Erythroblast (primary cell): ENCODE results near the gene ELANE.
"Not testable (repeated sequence)": the region's sequence is repeated elsewhere in the genome, so short reads cannot be mapped to it uniquely, and the experiment has no call there.

ENCODE experiments used
- DNase-seq, 2 experiments: peaks; one replicate each; lab custom pipeline; 2025; lab: John Stamatoyannopoulos, UW
- GATA1 ChIP-seq: IDR thresholded peaks from 2 replicates; pipeline ENCODE4 v1.6.1; 2011; ENCODE audit warnings: low read depth, mild to moderate bottlenecking, control low read depth, low read length, moderate library complexity
- POLR2A ChIP-seq: IDR thresholded peaks from 2 replicates; pipeline ENCODE4 v1.6.1; 2011; ENCODE audit warnings: mild to moderate bottlenecking, low read length

The ELANE gene

DNA sequence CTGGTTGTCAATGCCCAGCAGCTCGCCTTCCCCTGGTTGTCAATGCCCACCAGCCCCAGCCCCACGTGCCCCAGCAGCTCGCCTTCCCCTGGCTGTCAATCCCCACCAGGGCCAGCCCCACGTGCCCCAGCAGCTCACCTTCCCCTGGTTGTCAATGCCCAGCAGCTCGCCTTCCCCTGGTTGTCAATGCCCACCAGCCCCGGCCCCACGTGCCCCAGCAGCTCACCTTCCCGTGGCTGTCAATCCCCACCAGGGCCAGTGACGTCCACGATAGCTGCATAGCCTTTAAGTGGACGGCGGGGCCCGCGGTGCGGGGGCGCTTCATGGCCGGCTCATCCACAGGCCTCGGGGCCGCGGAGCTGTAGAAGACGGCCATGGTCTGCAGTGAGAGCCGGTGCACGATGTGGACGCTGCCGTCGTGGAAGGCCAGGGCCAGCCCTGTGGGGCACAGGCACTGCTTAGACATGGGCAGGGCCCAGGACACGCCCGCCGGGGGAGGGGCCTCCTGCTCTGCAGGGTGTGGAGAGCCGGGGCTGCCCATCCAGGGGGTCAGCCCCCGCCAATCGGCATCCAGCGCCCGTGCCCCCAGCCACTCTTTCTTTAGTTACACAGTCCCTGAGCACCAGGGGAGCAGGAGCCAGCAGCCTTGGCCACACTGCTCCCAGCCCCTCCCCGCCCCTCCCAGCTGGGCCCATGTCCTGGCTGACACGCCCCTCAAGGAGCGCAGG is 27.8 kb downstream of the ELANE start:
- TF ChIP-seq POLR2A (no peak), GATA1 (no peak)

DNA sequence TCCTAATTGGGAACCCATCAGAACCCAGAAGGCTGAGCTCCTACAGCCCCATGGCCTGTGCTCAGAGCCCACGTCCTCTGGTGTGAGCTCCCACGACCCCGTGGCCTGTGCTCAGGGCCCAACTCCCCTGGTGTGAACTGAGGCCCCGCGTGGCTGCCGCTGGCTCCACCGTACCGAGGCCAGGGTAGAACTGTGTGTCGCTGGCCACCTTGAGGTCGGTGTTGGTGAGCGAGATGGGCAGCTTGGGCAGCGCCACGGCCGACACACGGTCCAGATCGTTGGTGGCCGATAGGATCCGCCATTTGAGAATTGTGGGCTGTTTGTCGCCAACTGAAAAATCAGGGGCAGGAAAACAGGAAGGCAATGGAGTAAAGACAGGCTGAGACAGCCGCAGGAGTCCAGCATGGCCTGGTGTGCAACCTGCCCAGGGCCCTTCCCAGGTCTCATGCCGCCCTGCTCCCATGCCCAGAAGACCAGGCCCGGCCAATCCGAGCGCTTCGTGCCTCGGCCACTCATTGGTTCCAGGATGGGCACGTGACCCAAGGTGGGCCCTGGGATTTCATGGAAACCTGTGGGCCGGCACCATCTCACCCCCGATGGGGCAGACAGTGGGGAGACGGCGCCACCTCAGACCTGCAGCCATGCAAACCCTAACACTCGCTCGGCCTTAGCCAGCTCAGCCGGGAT is 29.4 kb downstream of the ELANE start:
- TF ChIP-seq GATA1: no peak
- DNase-seq: no peak

More for the DNA sequence above, 27.8 kb downstream of the ELANE start:
- no peak for DNase-seq

DNA sequence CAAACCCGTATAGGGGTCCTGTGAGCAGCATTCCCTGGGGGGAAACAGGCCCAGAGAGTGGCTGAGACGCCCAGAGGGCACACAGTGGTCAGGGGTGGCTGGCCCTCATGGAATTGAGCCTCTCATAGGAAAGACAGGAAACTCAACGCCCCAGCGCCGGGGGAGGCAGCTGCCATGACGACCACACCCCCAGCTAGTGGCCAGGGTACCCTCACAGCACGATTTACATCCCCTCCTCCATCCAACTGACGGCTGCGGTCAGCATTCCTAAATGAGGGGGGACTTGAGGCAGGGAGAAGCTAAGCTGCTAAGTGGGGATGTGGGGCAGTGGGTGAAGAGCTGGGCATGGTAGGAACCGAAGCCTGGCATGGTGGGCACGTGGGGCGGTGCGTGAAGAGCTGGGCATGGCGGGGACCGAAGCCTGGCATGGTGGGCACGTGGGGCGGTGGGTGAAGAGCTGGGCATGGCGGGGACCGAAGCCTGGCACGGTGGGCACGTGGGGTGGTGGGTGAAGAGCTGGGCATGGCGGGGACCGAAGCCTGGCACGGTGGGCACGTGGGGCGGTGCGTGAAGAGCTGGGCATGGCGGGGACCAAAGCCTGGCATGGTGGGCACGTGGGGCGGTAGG is 30.9 kb downstream of the ELANE start:
- no peak for DNase-seq
- TF ChIP-seq POLR2A: no peak
- TF ChIP-seq GATA1: no peak

DNA sequence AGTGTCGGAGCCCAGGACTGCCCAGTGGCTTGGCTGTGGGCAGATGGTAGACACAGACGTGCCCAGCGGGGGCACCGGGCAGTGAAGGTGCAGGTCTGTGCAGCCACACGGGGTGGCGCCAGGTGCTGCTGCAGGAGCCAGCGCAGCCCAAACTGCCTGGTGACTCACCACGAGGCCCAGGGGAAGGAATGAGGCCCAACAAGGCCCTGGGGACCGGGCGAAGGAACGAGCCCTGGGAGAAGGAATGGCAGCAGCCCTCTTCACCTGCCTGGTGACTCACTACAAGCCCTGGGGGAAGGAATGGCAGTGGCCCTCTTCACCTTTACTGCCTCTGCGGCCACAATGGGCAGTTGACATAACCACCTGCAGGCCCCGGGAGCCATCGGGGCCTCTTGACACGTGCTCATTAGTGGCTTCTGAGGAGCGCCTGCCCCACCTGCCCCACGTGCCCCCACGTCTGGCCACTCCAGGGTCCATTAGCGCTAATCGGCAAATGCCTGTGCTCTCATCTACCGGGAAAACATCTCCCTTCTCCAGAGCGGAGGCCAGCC is 31.6 kb downstream of the ELANE start:
- DNase-seq: peak in 1 of 2 experiments; percentile 38
- TF ChIP-seq POLR2A (no peak), GATA1 (no peak)

DNA sequence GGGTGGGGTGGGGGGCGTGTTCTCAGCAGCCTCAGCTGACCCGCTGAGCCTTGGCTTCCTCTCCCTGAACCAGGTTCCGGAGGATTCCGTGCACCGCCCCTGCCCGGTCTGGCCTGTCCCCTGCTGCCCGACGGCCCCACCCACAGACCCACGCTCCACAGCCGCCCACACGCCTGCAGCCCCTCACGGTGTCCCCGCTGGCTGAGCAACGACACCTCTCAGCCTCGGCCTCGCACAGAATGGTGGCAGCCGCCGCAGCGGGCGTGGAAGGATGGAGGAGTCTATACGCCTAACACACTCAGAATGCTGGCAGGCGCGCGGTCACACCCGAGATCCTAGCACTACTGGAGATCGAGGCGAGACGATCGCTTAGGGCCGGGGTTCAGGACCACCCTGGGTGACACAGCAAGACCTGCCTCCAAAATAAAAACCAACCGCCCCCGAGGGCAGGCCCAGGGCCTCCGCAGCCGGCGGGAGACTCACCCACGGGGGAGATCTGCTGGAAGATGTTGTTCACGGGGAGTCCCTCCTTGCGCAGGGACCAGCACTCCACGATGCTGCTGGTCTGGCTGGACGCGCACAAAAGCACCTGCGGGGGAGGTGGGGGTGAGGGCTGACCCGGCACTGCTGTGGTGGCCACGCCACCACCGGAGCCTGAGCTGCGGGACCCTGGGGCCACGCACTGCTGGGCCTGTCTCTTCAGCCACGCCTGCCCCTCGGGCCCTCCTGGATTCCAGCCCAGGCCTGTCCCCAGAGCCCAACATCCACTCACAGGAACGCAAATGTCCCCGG is 32.5 kb downstream of the ELANE start:
- DNase-seq: no peak
- no peak for TF ChIP-seq POLR2A
- TF ChIP-seq GATA1: no peak

DNA sequence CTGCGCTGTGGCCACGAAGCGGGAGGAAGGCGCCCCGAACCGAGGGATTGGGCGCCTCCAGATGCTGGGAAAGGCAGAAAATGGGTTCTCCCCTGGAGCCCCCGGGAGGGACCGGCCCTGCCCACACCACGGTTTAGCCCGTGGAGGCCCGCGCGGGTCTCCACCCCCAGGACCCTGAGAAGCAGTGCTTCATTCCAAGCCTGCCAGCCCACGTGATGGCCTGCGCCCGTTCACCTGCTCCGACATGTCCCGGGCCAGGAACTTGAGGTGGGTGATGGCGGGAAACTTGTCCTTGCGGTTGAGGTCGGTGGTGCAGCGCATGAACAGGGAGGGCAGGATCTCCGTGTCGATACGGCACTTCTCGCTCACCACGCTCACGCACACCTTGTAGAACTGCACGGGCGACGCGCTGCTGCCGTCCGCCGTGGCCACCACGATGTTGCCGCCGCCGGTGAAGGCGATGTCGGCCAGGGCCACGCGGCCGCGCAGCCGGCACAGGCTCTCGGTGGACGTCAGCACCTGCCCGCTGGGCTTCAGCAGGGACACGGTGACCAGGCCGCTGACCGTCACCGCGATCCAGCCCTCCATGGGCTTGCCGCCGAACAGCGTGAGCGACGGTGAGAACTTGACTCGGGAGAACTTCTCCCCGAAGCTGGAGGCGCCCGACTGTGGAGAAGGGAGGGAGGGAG is 33.6 kb downstream of the ELANE start:
- no peak for DNase-seq

DNA sequence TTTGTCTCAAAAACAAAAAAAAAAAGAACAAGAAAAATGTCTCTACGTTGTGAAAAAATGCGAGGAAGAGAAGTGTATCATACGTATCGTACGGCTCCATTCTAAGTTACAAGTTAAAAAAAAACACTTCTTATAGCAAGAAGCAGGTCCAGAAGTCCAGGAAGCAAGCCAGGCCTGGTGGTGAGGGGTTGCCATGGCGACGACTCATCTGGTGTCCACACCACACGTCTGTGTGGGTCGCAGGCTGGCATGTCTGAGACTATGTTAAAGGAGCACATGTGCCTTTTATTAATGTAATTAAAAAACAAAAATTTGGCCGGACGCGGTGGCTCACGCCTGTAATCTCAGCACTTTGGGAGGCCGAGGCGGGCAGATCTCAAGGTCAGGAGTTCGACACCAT is 35.0 kb downstream of the ELANE start:
- DNase-seq: no peak
- TF ChIP-seq POLR2A (no peak), GATA1 (no peak)

More for the DNA sequence above, 33.6 kb downstream of the ELANE start:
- TF ChIP-seq GATA1: no peak
- no peak for TF ChIP-seq POLR2A

DNA sequence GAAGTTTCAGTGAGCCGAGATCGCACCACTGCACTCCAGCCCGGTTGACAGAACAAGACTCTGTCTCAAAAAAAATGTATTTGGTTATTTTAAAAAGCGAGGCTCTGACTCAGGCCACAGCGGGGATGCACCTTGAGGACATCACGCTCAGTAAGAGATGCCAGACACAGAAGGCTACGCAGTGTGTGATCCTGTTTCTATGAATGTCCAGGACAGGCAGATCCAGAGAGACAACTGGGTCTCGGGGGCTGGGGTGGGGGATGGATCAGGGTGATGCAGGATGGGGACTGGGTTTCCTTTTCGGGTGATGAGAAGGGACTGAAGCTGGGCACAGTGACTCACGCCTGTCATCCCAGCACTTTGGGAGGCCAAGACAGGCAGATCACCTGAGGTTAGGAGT is 35.5 kb downstream of the ELANE start:
- no peak for DNase-seq
- no peak for TF ChIP-seq GATA1
- TF ChIP-seq POLR2A: no peak

DNA sequence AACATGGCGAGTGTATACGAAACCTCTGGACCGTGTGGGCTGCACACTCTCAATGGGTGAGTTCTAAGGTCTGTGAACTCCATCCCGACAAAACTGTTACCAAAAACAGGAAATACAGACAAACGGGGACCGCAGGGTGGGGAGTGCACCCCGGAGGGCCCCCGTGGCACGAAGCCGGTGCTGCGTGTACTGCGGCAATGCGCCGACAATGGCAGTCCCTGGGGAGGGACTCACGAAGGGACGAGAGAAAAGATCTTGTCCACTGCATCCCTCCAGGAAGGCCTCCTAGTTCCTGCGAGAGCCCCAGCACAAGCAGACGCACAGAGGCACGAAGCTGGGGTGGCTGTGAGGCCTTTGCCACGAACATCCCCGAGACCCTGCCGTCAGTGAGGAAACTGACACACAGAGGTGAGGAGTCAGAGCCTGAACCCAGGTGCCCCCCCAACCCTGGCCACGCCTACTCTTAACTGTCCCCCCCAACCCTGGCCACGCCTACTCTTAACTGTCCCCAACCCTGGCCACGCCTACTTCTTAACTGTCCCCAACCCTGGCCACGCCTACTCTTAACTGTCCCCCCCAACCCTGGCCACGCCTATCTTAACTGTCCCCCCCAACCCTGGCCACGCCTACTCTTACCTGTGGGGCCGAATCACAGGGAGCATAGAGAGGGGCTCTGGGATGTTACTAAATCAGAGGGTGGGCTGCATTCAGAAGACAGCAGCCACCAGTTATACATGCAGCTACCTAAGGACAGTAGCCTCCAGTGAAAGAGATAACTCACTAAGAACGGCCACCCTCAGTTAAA is 36.7 kb downstream of the ELANE start:
- DNase-seq: peak; percentile 63 to 64
- TF ChIP-seq POLR2A (no peak), GATA1 (no peak)

DNA sequence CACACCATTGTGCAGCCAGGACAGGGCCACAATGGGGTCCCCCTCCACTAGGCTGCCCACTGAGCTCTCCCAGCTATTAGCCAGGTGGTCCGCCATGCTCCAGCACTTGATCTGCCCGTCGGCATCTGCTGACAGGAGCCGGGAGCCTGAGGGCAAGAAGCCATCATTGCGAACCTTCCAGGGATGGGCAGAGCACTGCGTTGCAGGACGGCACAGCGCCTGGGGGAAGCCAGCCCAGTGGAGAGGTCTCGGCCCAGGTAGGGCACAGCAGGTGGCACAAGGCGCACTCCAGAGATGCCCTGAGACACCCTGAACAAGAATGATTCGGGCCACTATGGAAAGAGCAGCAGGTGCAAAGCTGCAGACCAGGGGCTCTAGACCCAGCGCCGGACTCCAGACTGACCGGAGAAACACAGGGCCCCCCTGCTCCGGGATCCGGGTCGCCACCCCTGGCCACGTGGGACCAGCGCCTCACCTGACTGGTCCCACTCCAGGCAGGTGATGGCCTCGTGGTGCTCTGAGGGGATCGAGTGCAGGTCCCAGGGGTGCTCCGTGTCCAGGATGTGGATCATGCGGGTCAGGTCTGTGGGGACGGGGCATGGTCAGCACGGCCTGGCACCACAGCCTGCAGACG is 37.7 kb downstream of the ELANE start:
- TF ChIP-seq GATA1 (no peak), POLR2A (no peak)
- DNase-seq: no peak

DNA sequence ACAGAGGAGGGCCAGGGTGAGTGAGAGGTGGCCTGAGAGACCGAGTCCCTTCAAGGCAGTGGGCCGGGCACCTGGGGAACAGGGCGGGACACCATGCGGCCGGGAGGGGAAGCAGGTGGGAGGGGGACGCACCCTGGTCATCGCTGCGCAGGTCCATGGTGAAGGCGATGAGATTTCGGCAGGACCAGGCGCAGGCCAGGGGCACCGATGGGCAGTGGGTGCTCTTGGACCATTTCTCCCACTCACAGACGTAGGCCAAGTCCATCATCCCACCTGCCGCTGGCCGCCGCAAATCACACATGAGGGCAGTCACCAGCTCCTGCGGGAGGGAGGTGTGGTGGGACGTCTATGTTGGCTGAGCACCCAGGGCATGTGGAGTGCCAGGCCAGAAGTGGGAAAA is 38.7 kb downstream of the ELANE start:
- no peak for DNase-seq
- TF ChIP-seq POLR2A (no peak), GATA1 (no peak)

DNA sequence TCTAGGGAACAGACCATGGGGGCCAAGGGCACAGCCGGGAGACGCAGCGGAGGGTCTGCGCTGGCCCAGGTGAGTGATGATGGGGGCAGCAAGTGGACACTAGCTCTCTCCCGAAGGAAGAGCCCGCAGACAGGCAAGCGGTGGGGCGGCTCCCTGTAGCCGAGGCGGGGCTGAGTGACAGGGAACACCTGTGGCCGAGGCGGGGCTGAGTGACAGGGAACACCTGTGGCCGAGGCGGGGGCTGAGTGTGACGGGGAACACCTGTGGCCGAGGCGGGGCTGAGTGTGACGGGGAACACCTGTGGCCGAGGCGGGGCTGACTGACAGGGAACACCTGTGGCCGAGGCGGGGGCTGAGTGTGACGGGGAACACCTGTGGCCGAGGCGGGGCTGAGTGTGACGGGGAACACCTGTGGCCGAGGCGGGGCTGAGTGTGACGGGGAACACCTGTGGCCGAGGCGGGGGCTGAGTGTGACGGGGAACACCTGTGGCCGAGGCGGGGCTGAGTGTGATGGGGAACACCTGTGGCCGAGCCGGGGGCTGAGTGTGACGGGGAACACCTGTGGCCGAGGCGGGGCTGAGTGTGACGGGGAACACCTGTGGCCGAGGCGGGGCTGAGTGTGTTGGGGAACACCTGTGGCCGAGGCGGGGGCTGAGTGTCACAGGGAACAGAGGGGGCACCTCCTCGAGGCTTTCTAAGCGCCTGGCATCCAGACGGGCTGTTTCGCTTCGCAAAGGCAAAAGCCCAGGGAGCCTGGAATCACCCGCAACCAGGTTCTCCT is 39.5 kb downstream of the ELANE start:
- not testable (repeated sequence) for DNase-seq
